Measurements from ENCODE around the gene LBP.
"Not testable (repeated sequence)": the region's sequence is repeated elsewhere in the genome, so short reads cannot be mapped to it uniquely, and the experiment has no call there.

The LBP gene

DNA sequence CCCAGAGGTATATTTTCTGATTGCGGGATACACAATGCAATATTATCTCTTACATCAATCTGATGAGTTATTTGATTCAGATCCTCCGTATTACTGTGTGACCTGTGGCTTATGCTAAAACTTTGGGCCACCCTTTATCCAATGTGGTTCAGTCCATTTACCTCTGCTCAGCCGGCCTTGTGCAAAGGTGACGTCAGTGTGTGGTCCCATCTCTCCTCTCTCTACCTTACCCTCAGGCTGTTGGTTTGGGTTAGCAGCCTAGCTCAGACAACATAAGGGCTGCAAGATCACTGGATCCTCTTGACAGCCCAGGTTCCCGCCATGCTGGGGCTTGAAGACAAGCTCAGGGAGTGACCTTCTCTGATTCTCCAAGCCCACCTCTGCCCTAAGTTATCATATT is 55.8 kb downstream of the LBP start:
- DNase-seq (ENCODE audit: low spot score) = no peak

DNA sequence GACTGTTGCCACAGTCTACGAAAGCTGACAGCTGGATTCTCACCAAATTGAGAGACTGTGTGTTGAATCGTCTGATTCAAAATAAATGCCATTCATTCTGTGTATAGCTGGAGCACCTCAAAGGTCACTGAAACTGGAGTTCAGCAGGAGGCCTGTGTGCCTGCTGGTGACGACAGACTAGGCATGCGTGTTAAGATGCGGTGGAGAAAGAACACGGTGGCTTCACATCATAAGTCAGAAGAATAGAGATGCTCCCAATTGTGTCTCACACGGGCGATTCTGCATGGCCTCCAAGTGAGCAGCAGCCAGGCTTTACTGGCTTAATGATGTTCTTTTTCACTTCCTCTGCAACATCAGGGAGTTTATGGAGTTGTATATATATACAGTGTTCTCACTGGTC is 56.5 kb downstream of the LBP start:
- DNase-seq (ENCODE audit: low spot score) = no peak

DNA sequence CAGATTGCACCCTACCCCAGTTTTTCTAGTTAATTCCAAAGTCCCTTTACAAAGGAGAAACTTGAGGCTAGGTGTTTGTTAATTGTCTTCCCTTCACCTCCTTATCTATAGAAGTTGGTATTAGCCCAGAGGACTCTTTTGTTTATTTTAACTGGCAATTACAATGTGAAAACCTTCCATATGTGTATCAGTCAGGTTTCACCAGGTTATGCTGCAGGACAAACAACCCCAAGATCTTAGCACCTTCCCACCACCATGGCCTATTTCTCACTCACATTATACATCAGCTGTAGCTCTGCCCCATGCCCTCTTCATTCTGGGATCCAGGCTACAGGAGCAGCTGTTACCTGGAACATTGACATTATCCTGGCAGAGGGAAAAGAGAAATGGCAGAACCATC is 57.7 kb downstream of the LBP start:
- no peak for DNase-seq (ENCODE audit: low spot score)

DNA sequence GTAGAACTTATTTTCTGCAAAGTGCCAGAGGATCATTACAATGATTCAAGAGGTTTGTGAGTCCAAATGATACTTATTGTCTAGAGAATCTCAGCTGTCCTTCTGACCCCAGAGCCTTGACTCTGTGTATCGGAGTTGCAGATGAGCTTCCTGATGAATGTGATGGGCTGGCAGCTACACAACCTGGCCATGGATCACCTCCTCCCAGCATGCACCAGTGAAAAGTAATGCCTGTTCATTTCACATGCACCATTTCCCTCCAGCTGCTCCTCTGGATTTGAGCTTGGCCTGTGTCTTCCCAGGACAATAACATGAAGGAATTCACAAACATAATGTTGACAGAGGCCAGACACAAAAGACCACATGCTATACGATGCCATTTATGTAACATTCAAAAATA is 58.9 kb downstream of the LBP start:
- DNase-seq (ENCODE audit: low spot score) = no peak

DNA sequence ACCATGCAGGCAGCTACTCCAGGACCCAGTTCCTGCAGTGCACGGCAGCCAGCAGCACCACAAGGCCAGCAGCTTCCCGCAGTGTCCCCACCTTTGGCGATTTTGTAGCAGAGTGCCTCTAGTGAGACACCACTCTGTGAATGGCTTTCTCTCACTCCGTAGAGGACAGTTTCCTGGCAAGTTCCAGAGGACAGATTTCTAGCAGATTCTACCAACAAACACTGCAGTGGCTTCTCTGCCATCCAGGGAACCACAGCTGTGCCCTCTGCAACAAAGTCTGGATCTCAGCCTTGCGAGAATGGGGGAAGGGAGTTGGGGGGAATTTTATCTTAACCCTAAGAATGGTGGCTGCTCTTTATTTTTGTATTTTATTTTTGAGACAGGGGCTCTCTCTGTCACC is 60.2 kb downstream of the LBP start:
- no peak for DNase-seq (ENCODE audit: low spot score)

DNA sequence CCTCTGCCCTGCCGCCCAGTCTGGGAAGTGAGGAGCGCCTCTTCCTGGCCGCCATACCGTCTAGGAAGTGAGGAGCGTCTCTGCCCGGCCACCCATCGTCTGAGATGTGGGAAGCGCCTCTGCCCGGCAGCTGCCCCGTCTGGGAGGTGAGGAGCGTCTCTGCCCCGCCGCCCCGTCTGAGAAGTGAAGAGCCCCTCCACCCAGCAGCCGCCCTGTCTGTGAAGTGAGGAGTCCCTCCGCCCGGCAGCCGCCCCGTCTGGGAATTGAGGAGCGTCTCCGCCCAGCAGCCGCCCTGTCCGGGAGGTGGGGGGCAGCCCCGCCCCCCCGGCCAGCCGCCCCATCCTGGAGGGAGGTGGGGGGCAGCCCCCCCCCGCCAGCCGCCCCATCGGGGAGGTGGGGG is 61.0 kb downstream of the LBP start:
- DNase-seq (ENCODE audit: low spot score) = no peak

DNA sequence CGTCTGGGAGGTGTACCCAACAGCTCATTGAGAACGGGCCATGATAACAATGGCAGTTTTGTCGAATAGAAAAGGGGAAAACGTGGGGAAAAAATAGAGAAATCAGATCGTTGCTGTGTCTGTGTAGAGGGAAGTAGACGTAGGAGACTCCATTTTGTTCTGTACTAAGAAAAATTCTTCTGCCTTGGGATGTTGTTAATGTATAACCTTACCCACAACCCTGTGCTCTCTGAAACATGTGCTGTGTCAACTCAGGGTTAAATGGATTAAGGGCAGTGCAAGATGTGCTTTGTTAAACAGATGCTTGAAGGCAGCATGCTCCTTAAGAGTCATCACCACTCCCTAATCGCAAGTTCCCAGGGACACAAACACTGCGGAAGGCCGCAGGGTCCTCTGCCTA is 61.5 kb downstream of the LBP start:
- DNase-seq (ENCODE audit: low spot score) = not testable (repeated sequence)

DNA sequence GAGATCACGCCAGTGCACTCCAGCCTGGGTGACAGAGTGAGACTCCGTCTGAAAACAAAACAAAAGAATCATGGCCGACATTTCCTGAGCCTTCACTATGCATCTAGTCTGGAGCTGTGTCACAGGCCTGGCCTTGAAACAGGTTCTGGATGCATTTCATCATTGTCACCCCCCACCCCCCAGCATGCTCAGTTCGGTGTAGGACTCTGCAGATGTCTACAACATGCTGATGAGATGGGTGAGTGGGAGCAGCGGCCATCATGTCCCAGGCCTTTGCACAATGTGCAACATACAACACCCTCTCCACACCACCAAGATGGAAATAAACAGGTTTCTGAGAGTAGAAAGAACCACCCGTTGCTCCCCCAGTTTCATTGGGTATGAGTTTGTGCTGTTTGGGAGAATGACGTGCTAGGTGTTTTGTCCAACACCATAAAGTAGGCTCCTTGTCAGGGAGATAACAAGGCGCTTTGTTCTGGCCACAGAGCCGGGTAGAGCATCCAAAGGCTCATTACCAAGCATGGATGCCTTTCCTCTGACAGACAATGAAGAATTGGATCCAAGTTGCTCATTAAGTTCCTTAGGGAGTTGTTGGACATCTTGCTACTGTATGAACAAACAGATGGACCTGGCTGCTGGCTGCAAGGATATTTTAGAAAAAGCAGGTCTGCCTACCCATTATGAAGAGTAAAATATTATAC is 66.7 kb downstream of the LBP start:
- DNase-seq (ENCODE audit: low spot score) = peak; percentile 30

DNA sequence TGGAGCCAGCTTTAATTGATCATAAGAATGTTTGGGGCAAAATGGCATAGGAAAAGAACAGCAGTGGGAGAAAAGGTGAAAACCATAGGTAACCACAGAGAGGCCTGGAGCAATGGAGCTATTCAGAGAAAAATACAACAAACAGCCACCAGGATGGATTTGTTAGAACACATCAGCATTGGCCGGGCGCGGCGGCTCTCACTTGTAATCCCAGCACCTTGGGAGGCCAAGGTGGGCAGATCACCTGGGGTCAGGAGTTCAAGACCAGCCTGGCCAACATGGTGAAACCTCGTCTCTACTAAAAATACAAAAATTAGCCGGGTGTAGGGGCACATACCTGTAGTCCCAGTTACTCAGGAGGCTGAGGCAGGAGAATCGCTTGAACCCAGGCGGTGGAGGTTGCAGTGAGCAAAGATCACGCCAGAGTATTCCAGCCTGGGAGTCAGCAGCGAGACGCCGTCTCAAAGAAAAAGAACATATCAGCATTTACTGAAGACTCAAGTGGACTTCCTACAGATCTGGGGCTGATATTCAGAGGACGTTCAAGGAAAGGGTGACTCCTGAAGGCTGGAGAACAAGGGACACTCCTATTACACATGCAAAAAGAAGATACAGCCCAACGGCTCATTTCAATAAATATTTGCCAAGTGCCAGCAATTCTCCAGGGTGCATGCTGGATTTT is 68.6 kb downstream of the LBP start:
- no peak for DNase-seq (ENCODE audit: low spot score)

DNA sequence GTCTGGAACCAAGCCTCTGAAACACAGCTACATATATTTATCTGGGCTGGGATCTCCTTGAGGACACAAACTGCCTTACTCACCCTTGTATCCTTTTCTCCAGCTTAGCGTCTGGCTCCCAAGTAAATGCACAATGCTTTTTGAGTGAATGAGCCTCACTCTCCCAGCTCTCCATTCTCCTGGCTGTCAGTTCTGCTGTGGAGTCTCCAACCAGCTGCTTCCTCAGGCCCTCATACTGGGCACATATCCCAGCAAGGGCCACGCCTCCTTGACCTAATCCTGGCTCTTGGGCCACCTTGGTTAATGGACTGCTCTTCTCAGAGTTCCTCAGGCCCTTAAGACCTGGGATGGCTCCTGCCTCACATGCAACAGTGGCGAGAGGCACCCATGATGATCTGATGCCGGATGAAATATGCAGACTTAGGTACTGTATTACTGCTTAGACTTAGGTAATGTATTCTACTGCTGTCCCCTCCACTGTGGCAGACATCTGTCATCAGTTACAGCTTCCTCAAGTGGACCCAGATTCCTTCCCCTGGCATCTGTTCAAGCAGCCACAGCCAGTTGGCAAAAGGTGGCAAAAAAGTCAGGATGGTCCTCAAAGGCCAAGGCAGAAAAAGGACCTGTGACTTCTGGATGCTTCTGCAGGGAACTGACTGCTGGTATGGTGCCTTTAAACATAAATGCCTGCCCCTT is 72.4 kb downstream of the LBP start:
- DNase-seq (ENCODE audit: low spot score) = peak; percentile 67

DNA sequence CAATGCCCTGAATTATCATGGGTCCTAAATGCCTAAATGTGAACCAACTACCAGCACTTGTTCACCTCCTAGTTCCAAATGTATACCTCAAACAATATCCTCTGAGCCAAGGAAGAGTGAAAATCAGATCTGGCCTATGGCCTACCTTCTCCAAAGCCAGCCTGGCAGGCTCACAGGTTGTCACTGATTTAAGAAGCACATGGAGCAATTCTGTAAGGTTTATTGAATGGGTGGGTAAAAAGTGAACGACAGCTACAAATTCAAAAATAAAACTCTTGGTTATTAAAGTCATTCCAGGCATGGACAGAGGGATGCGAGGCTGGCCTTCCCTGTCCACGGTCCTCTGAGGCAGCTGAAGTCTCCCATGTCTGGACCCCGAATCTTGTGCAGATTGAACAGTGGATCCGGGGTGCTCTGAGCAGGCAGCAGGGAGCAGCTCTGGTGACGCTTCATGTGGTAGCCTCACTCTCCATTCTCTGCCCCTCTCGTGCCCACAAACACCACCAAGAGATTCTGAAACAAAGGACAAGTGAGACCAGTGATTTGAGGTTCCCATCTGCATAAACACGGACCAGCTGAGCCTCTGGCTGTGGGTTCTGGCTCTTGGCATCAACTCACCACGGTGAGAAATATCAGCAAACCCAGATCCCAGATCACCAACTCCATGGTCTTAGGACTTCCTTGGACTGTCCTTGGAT is 74.3 kb downstream of the LBP start:
- no peak for DNase-seq (ENCODE audit: low spot score)

DNA sequence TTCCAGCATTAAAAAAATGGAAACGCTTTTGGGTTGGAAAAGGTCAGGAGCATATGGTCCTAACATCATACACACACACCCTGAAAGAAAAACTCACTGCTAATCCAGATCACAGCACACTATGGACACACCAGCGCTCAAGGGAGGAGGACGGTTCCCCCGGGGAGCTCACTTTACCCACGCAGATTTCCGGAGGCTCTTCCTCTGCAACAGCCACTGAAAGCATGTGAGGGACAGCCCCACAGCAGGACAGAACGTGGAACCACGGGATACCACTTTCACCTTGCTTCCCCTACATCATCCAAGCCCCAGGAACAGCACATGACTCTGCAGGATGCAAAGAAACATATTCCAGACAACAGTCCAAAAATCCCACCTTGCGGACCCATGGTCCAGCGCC is 75.6 kb downstream of the LBP start:
- no peak for DNase-seq (ENCODE audit: low spot score)

DNA sequence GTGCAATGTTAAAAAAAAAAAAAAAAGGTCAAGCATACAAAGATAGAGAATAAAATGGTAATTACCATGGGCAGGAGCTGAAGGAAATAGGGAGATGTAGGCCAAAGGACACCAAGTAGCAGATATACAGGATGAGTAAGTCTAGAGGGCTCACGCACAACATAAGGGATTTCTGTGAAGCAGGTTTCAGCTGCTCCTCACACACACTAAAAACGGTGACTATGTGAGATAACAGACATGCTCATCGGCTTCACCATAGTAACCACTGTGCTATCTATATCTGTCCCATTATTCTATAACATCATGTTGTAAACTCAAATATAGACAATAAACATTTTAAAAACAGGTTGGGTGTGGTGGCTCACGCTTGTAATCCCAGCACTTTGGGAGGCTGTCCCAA is 77.3 kb downstream of the LBP start:
- no peak for DNase-seq (ENCODE audit: low spot score)

DNA sequence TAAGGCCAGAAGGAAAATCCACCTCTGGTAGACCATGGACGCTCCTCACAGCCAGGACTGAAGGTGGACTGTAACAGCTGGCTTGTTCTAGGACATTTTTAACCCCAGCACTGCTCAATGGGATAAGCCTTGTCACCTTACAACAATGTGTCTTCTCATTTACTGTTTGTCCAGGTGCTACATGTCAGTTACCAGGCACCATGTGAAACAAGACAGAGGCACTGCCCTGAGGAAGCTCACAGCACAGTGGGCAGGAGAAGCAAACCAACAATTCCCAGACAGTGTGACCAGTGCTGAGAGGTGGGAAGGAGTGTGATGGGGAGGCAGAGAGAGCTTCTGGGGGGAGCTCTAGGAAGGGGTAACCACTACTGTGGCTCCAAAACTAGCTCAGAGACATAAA is 78.1 kb downstream of the LBP start:
- no peak for DNase-seq (ENCODE audit: low spot score)

DNA sequence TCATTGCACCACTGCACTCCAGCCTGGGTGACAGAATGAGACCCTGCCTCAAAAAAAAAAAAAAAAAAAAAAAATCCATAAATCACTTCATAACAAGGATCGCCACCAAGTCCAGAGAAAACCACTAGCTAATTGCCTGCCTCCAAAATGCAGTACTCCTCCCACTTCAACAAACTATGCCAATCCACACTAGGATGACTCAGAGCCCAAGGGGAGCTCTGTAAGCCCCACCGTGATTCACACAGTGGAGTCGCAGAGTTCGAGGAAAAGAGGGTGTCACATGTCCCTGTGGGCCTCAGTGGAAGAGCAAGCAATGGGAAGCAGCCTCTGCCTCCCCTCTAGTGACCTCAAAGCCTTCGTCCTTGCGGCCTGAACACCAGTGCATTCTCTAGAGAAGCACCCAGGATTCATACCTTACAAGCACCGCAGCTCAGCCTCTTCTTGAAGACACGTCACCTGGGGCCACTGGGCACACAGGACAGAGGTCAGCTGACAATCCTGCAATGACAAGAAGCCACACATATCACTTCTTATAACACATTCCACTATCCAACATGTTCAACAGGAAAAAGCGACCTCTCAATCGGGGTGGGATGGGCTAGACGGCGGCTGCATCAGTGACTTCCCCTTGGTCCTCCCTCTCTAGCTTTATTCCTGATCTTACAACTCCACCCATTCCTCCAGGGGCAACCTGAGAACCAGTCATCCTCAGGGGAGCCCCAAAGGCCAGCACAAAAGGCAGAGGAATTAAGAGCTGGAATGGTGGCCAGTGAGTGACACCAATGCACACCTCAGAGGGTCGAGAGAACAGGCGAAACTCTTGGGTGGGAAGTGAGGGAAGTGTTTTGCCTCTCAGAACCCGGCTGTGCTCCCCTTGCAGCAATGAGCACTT is 80.0 kb downstream of the LBP start:
- peak; percentile 98 for DNase-seq (ENCODE audit: low spot score)

All from AG08395 (cell line).